Astrocyte (in vitro differentiated cells and primary cell): ENCODE measurements around the gene ADAMTS20. TPM values are rescaled to one million over a fixed set of nuclear protein-coding genes. Genes with fewer than 3 reads are reported as not detected.

Source experiments
- DNase-seq: peaks from one replicate; pipeline ENCODE4 v3.0.0-alpha.2; 2010; ENCODE audit warnings: low read depth
- FAIRE-seq: peaks from 2 replicates; lab custom pipeline; 2011; peaks lifted over from hg19 to GRCh38; lab: Jason Lieb, UNC
- H2AFZ ChIP-seq: 2 replicates; pipeline ENCODE4 v1.6.0; 2012; ENCODE audit warnings: low read depth, low read length, inconsistent platforms
- H3K27ac ChIP-seq: 2 replicates; pipeline ENCODE4 v1.5.1; 2011; ENCODE audit warnings: low read depth, low read length, inconsistent platforms
- H3K27me3 ChIP-seq: 2 replicates; pipeline ENCODE4 v1.6.0; 2011; ENCODE audit warnings: low read length, inconsistent platforms; ENCODE audit not compliant: insufficient read depth
- H3K36me3 ChIP-seq: 2 replicates; pipeline ENCODE4 v1.5.1; 2011; ENCODE audit warnings: low read length, inconsistent platforms; ENCODE audit not compliant: insufficient read depth
- H3K4me1 ChIP-seq: 2 replicates; pipeline ENCODE4 v1.5.1; 2011; ENCODE audit warnings: low read length, inconsistent platforms; ENCODE audit not compliant: insufficient read depth
- H3K4me2 ChIP-seq: 2 replicates; pipeline ENCODE4 v1.6.0; 2012; ENCODE audit warnings: low read length, inconsistent platforms
- H3K4me3 ChIP-seq: 2 replicates; pipeline ENCODE4 v1.5.1; 2011; ENCODE audit warnings: low read depth, mild to moderate bottlenecking, low read length, inconsistent platforms; ENCODE audit not compliant: insufficient read depth
- H3K79me2 ChIP-seq: 2 replicates; pipeline ENCODE4 v1.6.0; 2012; ENCODE audit warnings: mild to moderate bottlenecking, low read length, inconsistent platforms; ENCODE audit not compliant: insufficient read depth
- H3K9ac ChIP-seq: 2 replicates; pipeline ENCODE4 v1.6.0; 2012; ENCODE audit warnings: mild to moderate bottlenecking, low read length, inconsistent platforms
- H3K9me3 ChIP-seq: 2 replicates; pipeline ENCODE4 v1.5.1; 2012; ENCODE audit warnings: low read depth, mild to moderate bottlenecking, low read length, inconsistent platforms; ENCODE audit not compliant: insufficient read depth
- H4K20me1 ChIP-seq: 2 replicates; pipeline ENCODE4 v1.6.0; 2012; ENCODE audit warnings: low read length, inconsistent platforms; ENCODE audit not compliant: insufficient read depth
- H3K27ac Mint-ChIP-seq: one replicate; pipeline ENCODE4 v1.8.0; 2021; ENCODE audit warnings: mild to moderate bottlenecking, mixed read lengths; ENCODE audit not compliant: unreplicated experiment
- H3K27me3 Mint-ChIP-seq: one replicate; pipeline ENCODE4 v1.8.0; 2021; ENCODE audit warnings: low read depth, mixed read lengths; ENCODE audit not compliant: unreplicated experiment
- H3K36me3 Mint-ChIP-seq: one replicate; pipeline ENCODE4 v1.8.0; 2021; ENCODE audit warnings: low read depth, mixed read lengths; ENCODE audit not compliant: unreplicated experiment
- H3K4me1 Mint-ChIP-seq: one replicate; pipeline ENCODE4 v1.8.0; 2021; ENCODE audit warnings: low read depth, mixed read lengths; ENCODE audit not compliant: unreplicated experiment
- H3K4me3 Mint-ChIP-seq: one replicate; pipeline ENCODE4 v1.8.0; 2021; ENCODE audit warnings: mild to moderate bottlenecking, moderate library complexity, mixed read lengths; ENCODE audit not compliant: unreplicated experiment
- H3K9me3 Mint-ChIP-seq: one replicate; pipeline ENCODE4 v1.8.0; 2021; ENCODE audit warnings: mild to moderate bottlenecking, mixed read lengths; ENCODE audit not compliant: unreplicated experiment
- EZH2 ChIP-seq: IDR thresholded peaks from 2 replicates; pipeline ENCODE4 v1.6.1; 2012; ENCODE audit warnings: mild to moderate bottlenecking, low read length, inconsistent platforms; ENCODE audit not compliant: insufficient read depth
- total RNA-seq: library from RNA; stranded (reverse); gene quantifications from 2 replicates; pipeline ENCODE4 v1.2.1, GENCODE V29; 2021
- TF ChIP-seq, protein P1 (sequence below): IDR thresholded peaks from 2 replicates; pipeline ENCODE4 v1.5.1; 2011; ENCODE audit warnings: low read depth, mild to moderate bottlenecking, inconsistent platforms, low read length, moderate library complexity; ENCODE audit not compliant: insufficient read depth

ADAMTS20 gene
- total RNA-seq, 1 donor from 2014 or later = 0.66 TPM

DNA sequence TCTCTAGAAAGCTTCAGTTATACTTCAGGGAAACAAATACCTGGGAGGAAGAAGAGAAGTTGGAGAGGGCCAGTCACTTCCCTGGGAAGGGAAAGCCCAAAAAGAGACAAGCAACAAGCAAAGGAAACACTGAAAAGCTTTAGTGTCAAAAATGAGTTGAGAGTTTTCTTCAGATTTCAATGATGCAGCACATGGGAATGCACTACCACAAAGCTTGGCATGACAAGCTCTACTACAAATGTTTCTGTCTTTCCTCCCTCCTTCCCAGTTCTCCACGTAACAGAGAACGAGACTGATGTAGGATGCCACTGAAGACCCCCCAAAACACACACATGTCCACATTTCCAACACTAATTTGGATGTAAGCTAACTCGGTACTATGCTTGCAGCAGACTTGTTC is 26.8 kb upstream of the ADAMTS20 start:
- H3K27me3 Mint-ChIP-seq = no peaks in the 10 kb centered on the region
- FAIRE-seq (no peak), DNase-seq (peak; percentile 1)
- no peak for TF ChIP-seq EZH2
- TF ChIP-seq, protein P1, sequence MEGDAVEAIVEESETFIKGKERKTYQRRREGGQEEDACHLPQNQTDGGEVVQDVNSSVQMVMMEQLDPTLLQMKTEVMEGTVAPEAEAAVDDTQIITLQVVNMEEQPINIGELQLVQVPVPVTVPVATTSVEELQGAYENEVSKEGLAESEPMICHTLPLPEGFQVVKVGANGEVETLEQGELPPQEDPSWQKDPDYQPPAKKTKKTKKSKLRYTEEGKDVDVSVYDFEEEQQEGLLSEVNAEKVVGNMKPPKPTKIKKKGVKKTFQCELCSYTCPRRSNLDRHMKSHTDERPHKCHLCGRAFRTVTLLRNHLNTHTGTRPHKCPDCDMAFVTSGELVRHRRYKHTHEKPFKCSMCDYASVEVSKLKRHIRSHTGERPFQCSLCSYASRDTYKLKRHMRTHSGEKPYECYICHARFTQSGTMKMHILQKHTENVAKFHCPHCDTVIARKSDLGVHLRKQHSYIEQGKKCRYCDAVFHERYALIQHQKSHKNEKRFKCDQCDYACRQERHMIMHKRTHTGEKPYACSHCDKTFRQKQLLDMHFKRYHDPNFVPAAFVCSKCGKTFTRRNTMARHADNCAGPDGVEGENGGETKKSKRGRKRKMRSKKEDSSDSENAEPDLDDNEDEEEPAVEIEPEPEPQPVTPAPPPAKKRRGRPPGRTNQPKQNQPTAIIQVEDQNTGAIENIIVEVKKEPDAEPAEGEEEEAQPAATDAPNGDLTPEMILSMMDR = no peak
- H2AFZ ChIP-seq = no peak overlapping the region
- no peak overlapping the region for H3K4me3 ChIP-seq
- H3K4me3 Mint-ChIP-seq = no peak overlapping the region
- no peaks in the 10 kb centered on the region for H3K36me3 ChIP-seq
- H3K4me1 Mint-ChIP-seq = peaks cover 14% of the 10 kb centered on the region
- no peaks in the 10 kb centered on the region for H3K36me3 Mint-ChIP-seq
- no peaks in the 10 kb centered on the region for H3K4me1 ChIP-seq
- no peaks in the 10 kb centered on the region for H3K27me3 ChIP-seq
- H3K9me3 Mint-ChIP-seq = peaks cover 4% of the 10 kb centered on the region
- no peak overlapping the region for H3K4me2 ChIP-seq
- H4K20me1 ChIP-seq = no peaks in the 10 kb centered on the region
- H3K27ac ChIP-seq = no peak overlapping the region
- no peaks in the 10 kb centered on the region for H3K79me2 ChIP-seq
- H3K9ac ChIP-seq = no peak overlapping the region
- H3K27ac Mint-ChIP-seq = peak overlapping the region; percentile 99
- H3K9me3 ChIP-seq = no peaks in the 10 kb centered on the region

DNA sequence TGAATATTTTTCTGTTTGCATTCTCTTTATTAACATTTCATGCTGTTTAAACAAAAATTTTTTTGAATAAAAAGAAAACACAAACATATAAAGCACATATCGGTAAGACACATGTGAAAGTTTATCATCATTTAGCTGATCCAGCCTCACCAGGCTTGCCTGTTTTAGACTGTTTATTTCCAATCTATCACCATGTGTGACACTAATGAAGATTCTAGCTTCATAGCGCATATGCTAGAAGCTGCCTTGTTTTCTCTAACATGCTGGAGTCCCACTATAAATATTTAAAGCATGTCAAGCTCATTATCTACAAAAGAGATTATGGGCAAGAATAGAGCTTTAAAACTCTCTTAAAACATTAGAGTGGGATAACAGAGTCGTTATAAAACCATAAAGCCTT is 25.4 kb upstream of the ADAMTS20 start:
- Histone ChIP-seq H3K36me3 (no peaks in the 10 kb centered on the region), H3K27me3 (no peaks in the 10 kb centered on the region), H2AFZ (no peak overlapping the region), H3K79me2 (no peaks in the 10 kb centered on the region), H3K9me3 (no peaks in the 10 kb centered on the region), H3K9ac (no peak overlapping the region), H3K4me1 (no peaks in the 10 kb centered on the region), H3K4me2 (no peak overlapping the region), H3K4me3 (no peak overlapping the region), H4K20me1 (no peaks in the 10 kb centered on the region), H3K27ac (no peak overlapping the region)
- H3K36me3 Mint-ChIP-seq = no peaks in the 10 kb centered on the region
- H3K4me1 Mint-ChIP-seq = peaks cover 14% of the 10 kb centered on the region
- H3K9me3 Mint-ChIP-seq = peaks cover 3% of the 10 kb centered on the region
- FAIRE-seq (no peak), DNase-seq (no peak)
- TF ChIP-seq EZH2 = no peak
- TF ChIP-seq, protein P1 = no peak
- H3K4me3 Mint-ChIP-seq = no peak overlapping the region
- H3K27ac Mint-ChIP-seq = no peak overlapping the region
- H3K27me3 Mint-ChIP-seq = no peaks in the 10 kb centered on the region

DNA sequence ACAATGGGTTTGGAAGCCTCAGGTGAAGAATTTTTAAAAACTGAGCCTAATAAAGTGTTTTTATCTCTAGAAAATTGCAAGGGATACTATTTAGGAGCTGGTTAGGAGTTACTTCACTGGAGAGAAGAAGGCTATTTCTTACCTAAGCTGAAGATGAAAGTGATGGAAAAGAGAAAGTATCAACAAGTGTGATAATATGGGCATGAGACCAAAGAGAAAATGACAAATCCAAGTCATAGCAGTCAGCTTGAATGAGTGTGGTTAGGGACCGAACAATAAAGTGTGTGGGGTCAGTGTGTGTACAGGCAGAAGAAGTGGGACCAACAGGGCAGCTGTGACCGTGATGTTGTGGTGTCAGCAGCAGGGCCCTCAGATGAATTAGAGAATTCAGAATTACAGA is 24.2 kb upstream of the ADAMTS20 start:
- Mint-ChIP-seq H3K4me1 (peaks cover 14% of the 10 kb centered on the region), H3K27me3 (no peaks in the 10 kb centered on the region), H3K4me3 (no peak overlapping the region), H3K36me3 (no peaks in the 10 kb centered on the region), H3K27ac (no peak overlapping the region), H3K9me3 (peaks cover 2% of the 10 kb centered on the region)
- Histone ChIP-seq H3K4me3 (no peak overlapping the region), H3K4me1 (no peaks in the 10 kb centered on the region), H3K36me3 (no peaks in the 10 kb centered on the region), H3K9ac (no peak overlapping the region), H3K4me2 (no peak overlapping the region), H2AFZ (no peak overlapping the region), H3K27ac (no peak overlapping the region), H3K79me2 (no peaks in the 10 kb centered on the region), H4K20me1 (no peaks in the 10 kb centered on the region), H3K27me3 (no peaks in the 10 kb centered on the region), H3K9me3 (no peaks in the 10 kb centered on the region)
- TF ChIP-seq, protein P1 = no peak
- no peak for TF ChIP-seq EZH2
- no peak for DNase-seq
- no peak for FAIRE-seq
